GM19193 (cell line): ENCODE data around the gene ITPRIPL2.

ENCODE experiments used
- POLR2A ChIP-seq: IDR thresholded peaks from 4 replicates; pipeline ENCODE4 v1.6.1; 2011; ENCODE audit not compliant: insufficient read depth, insufficient read length; ENCODE audit errors: extremely low read depth

Gene ITPRIPL2

GRCh38 chr16:19170043-19170655 lies 56.4 kb downstream of the ITPRIPL2 start:
- TF ChIP-seq POLR2A, result no peak
